Measurements from ENCODE around the gene ALDH1B1. TPM values are rescaled to one million over a fixed set of nuclear protein-coding genes. Genes with fewer than 3 reads are reported as not detected.

Gene ALDH1B1
- total RNA-seq, 1 experiment from 2014 or later, result 55.5 TPM

DNA sequence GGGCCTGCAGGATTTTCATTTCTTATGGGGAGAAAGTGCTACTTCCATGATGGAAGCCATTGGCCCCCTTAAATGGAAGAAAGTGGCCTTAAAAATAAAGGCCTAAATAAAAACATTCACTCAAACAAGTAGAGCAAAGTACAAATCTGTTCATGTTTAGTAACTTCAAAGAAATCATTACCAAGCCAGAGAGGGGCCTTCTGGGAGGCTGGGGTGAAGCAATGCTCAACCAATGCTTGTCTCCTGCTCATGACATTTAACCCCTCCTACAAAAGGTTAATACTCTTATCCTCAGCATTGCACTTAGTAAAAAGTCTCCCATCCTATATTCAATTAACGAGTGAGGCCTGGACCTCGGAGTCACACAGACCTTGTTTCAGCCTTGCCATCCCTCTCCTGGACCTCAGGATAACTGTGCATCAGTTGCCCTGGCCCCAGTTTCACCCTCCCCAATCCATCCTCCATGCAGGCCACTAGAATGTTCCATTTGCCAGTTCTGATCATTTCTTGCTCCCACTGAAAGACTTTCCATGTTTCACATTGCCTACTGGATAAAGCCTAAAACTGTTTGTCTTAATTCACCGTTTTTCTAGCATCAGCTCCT is 36.9 kb upstream of the ALDH1B1 start:
- Mint-ChIP-seq H3K27me3 (ENCODE audit: low read depth) (peaks cover 22% of the 10 kb centered on the region), H3K9me3 (no peaks in the 10 kb centered on the region), H3K27ac (no peak overlapping the region), H3K36me3 (no peaks in the 10 kb centered on the region), H3K4me3 (no peak overlapping the region), H3K4me1 (peaks cover 9% of the 10 kb centered on the region)
- CTCF ChIA-PET, result no interaction called here
- POLR2A ChIA-PET, result no interaction called here
- DNase-seq (ENCODE audit: low spot score) (no peak), ATAC-seq (no peak)
- TF ChIP-seq, protein P1, sequence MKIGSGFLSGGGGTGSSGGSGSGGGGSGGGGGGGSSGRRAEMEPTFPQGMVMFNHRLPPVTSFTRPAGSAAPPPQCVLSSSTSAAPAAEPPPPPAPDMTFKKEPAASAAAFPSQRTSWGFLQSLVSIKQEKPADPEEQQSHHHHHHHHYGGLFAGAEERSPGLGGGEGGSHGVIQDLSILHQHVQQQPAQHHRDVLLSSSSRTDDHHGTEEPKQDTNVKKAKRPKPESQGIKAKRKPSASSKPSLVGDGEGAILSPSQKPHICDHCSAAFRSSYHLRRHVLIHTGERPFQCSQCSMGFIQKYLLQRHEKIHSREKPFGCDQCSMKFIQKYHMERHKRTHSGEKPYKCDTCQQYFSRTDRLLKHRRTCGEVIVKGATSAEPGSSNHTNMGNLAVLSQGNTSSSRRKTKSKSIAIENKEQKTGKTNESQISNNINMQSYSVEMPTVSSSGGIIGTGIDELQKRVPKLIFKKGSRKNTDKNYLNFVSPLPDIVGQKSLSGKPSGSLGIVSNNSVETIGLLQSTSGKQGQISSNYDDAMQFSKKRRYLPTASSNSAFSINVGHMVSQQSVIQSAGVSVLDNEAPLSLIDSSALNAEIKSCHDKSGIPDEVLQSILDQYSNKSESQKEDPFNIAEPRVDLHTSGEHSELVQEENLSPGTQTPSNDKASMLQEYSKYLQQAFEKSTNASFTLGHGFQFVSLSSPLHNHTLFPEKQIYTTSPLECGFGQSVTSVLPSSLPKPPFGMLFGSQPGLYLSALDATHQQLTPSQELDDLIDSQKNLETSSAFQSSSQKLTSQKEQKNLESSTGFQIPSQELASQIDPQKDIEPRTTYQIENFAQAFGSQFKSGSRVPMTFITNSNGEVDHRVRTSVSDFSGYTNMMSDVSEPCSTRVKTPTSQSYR (CRISPR knock-in tag; IDR thresholded peaks at IDR 0.05), result no peak
- no peak for TF ChIP-seq ZNF423 (CRISPR knock-in tag; IDR thresholded peaks at IDR 0.05)
- TF ChIP-seq, protein P2, sequence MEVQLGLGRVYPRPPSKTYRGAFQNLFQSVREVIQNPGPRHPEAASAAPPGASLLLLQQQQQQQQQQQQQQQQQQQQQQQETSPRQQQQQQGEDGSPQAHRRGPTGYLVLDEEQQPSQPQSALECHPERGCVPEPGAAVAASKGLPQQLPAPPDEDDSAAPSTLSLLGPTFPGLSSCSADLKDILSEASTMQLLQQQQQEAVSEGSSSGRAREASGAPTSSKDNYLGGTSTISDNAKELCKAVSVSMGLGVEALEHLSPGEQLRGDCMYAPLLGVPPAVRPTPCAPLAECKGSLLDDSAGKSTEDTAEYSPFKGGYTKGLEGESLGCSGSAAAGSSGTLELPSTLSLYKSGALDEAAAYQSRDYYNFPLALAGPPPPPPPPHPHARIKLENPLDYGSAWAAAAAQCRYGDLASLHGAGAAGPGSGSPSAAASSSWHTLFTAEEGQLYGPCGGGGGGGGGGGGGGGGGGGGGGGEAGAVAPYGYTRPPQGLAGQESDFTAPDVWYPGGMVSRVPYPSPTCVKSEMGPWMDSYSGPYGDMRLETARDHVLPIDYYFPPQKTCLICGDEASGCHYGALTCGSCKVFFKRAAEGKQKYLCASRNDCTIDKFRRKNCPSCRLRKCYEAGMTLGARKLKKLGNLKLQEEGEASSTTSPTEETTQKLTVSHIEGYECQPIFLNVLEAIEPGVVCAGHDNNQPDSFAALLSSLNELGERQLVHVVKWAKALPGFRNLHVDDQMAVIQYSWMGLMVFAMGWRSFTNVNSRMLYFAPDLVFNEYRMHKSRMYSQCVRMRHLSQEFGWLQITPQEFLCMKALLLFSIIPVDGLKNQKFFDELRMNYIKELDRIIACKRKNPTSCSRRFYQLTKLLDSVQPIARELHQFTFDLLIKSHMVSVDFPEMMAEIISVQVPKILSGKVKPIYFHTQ (CRISPR knock-in tag; IDR thresholded peaks at IDR 0.05), result no peak
- TF ChIP-seq, protein P3, sequence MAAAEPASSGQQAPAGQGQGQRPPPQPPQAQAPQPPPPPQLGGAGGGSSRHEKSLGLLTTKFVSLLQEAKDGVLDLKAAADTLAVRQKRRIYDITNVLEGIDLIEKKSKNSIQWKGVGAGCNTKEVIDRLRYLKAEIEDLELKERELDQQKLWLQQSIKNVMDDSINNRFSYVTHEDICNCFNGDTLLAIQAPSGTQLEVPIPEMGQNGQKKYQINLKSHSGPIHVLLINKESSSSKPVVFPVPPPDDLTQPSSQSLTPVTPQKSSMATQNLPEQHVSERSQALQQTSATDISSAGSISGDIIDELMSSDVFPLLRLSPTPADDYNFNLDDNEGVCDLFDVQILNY (CRISPR knock-in tag; IDR thresholded peaks at IDR 0.05), result no peak
- TF ChIP-seq, protein P4, sequence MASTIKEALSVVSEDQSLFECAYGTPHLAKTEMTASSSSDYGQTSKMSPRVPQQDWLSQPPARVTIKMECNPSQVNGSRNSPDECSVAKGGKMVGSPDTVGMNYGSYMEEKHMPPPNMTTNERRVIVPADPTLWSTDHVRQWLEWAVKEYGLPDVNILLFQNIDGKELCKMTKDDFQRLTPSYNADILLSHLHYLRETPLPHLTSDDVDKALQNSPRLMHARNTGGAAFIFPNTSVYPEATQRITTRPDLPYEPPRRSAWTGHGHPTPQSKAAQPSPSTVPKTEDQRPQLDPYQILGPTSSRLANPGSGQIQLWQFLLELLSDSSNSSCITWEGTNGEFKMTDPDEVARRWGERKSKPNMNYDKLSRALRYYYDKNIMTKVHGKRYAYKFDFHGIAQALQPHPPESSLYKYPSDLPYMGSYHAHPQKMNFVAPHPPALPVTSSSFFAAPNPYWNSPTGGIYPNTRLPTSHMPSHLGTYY (CRISPR knock-in tag; IDR thresholded peaks at IDR 0.05), result no peak
- TF ChIP-seq, protein P5, sequence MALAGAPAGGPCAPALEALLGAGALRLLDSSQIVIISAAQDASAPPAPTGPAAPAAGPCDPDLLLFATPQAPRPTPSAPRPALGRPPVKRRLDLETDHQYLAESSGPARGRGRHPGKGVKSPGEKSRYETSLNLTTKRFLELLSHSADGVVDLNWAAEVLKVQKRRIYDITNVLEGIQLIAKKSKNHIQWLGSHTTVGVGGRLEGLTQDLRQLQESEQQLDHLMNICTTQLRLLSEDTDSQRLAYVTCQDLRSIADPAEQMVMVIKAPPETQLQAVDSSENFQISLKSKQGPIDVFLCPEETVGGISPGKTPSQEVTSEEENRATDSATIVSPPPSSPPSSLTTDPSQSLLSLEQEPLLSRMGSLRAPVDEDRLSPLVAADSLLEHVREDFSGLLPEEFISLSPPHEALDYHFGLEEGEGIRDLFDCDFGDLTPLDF (CRISPR knock-in tag; IDR thresholded peaks at IDR 0.05), result no peak
- TF ChIP-seq, protein P6, sequence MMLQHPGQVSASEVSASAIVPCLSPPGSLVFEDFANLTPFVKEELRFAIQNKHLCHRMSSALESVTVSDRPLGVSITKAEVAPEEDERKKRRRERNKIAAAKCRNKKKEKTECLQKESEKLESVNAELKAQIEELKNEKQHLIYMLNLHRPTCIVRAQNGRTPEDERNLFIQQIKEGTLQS (CRISPR knock-in tag; conservative IDR thresholded peaks at IDR 0.05), result no peak
- no peak for TF ChIP-seq ELF4 (CRISPR knock-in tag; IDR thresholded peaks at IDR 0.05; ENCODE audit: low read depth)
- no peak for TF ChIP-seq ZNF317 (CRISPR knock-in tag; IDR thresholded peaks at IDR 0.05; ENCODE audit: borderline replicate concordance, low read depth)
- no peak for TF ChIP-seq CBFB (CRISPR knock-in tag; IDR thresholded peaks at IDR 0.05; ENCODE audit: low read depth)
- TF ChIP-seq FOXP1 (CRISPR knock-in tag; IDR thresholded peaks at IDR 0.05; ENCODE audit: borderline replicate concordance), result no peak
- no peak for TF ChIP-seq CREM (CRISPR knock-in tag; IDR thresholded peaks at IDR 0.05)
- no peak for TF ChIP-seq GRHL2 (CRISPR knock-in tag; IDR thresholded peaks at IDR 0.05; ENCODE audit: insufficient replicate concordance, severe bottlenecking)
- TF ChIP-seq, protein P7, sequence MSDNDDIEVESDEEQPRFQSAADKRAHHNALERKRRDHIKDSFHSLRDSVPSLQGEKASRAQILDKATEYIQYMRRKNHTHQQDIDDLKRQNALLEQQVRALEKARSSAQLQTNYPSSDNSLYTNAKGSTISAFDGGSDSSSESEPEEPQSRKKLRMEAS (CRISPR knock-in tag; IDR thresholded peaks at IDR 0.05), result no peak
- no peak for TF ChIP-seq ZNF219 (CRISPR knock-in tag; IDR thresholded peaks at IDR 0.05; ENCODE audit: borderline replicate concordance)
- TF ChIP-seq, protein P8, sequence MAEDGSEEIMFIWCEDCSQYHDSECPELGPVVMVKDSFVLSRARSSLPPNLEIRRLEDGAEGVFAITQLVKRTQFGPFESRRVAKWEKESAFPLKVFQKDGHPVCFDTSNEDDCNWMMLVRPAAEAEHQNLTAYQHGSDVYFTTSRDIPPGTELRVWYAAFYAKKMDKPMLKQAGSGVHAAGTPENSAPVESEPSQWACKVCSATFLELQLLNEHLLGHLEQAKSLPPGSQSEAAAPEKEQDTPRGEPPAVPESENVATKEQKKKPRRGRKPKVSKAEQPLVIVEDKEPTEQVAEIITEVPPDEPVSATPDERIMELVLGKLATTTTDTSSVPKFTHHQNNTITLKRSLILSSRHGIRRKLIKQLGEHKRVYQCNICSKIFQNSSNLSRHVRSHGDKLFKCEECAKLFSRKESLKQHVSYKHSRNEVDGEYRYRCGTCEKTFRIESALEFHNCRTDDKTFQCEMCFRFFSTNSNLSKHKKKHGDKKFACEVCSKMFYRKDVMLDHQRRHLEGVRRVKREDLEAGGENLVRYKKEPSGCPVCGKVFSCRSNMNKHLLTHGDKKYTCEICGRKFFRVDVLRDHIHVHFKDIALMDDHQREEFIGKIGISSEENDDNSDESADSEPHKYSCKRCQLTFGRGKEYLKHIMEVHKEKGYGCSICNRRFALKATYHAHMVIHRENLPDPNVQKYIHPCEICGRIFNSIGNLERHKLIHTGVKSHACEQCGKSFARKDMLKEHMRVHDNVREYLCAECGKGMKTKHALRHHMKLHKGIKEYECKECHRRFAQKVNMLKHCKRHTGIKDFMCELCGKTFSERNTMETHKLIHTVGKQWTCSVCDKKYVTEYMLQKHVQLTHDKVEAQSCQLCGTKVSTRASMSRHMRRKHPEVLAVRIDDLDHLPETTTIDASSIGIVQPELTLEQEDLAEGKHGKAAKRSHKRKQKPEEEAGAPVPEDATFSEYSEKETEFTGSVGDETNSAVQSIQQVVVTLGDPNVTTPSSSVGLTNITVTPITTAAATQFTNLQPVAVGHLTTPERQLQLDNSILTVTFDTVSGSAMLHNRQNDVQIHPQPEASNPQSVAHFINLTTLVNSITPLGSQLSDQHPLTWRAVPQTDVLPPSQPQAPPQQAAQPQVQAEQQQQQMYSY (CRISPR knock-in tag; IDR thresholded peaks at IDR 0.05), result no peak

Data from WTC11 (cell line).